ENCODE results near the gene ZC3HAV1L. TPM values are rescaled to one million over a fixed set of nuclear protein-coding genes. Genes with fewer than 3 reads are reported as not detected.
"Not testable (repeated sequence)": the region's sequence is repeated elsewhere in the genome, so short reads cannot be mapped to it uniquely, and the experiment has no call there.

Gene ZC3HAV1L
- total RNA-seq = 16.7 TPM

GRCh38 chr7:139035586-139036353 is at the start of gene ZC3HAV1L:
Gene ZC3HAV1L (minus strand): TSS chr7:139036042. CDS start chr7:139036017, 25 bp downstream.
- H3K4me1 ChIP-seq (ENCODE audit: control insufficient read depth in 3 of 3, insufficient read depth in 3 of 3, low read length in 3 of 3) = peaks cover 0 to 4% (median 2%) of the 10 kb centered on the region in 3 donors
- peak within 1 kb of the TSS; percentile 38 to 76 (median 43) for H3K9ac ChIP-seq (ENCODE audit: low read depth in 1 of 3, low read length in 3 of 3)
- H3K27me3 ChIP-seq (ENCODE audit: control insufficient read depth in 3 of 3, insufficient read depth in 3 of 3, low read length in 3 of 3) = peaks cover 0 to 7% (median 0%) of the 10 kb centered on the region in 3 donors
- H3K4me3 ChIP-seq (ENCODE audit: low read length in 3 of 3) = peak within 1 kb of the TSS; percentile 63 to 81 (median 73)
- H3K27ac ChIP-seq (ENCODE audit: low read depth, low read length) = no peak within 1 kb of the TSS
- H3K36me3 ChIP-seq (ENCODE audit: control insufficient read depth in 3 of 3, insufficient read depth in 3 of 3, low read length in 3 of 3) = peaks cover 0 to 2% (median 0%) of the 10 kb centered on the region in 3 donors
- H3K9me3 ChIP-seq (ENCODE audit: control insufficient read depth in 3 of 3, low read length in 3 of 3) = no peaks in the 10 kb centered on the region

GRCh38 chr7:139084709-139085108 is 48.9 kb upstream of the ZC3HAV1L start:
- no peak overlapping the region for H3K4me3 ChIP-seq (ENCODE audit: low read length in 3 of 3)
- H3K36me3 ChIP-seq (ENCODE audit: control insufficient read depth in 3 of 3, insufficient read depth in 3 of 3, low read length in 3 of 3) = peaks cover 15 to 39% (median 32%) of the 10 kb centered on the region in 3 donors
- no peak overlapping the region for H3K9ac ChIP-seq (ENCODE audit: low read depth in 1 of 3, low read length in 3 of 3)
- H3K27me3 ChIP-seq (ENCODE audit: control insufficient read depth in 3 of 3, insufficient read depth in 3 of 3, low read length in 3 of 3) = no peaks in the 10 kb centered on the region
- no peak overlapping the region for H3K27ac ChIP-seq (ENCODE audit: low read depth, low read length)
- no peaks in the 10 kb centered on the region for H3K9me3 ChIP-seq (ENCODE audit: control insufficient read depth in 3 of 3, low read length in 3 of 3)
- H3K4me1 ChIP-seq (ENCODE audit: control insufficient read depth in 3 of 3, insufficient read depth in 3 of 3, low read length in 3 of 3) = peaks cover 0 to 4% (median 0%) of the 10 kb centered on the region in 3 donors

GRCh38 chr7:139081584-139081983 is 45.7 kb upstream of the ZC3HAV1L start:
- Histone ChIP-seq H3K36me3 (ENCODE audit: control insufficient read depth in 3 of 3, insufficient read depth in 3 of 3, low read length in 3 of 3) (peaks cover 21 to 43% (median 35%) of the 10 kb centered on the region in 3 donors), H3K27ac (ENCODE audit: low read depth, low read length) (no peak overlapping the region)

GRCh38 chr7:139080905-139081304 is 45.1 kb upstream of the ZC3HAV1L start:
- Histone ChIP-seq H3K4me1 (ENCODE audit: control insufficient read depth in 3 of 3, insufficient read depth in 3 of 3, low read length in 3 of 3) (peaks cover 0 to 4% (median 0%) of the 10 kb centered on the region in 3 donors), H3K36me3 (ENCODE audit: control insufficient read depth in 3 of 3, insufficient read depth in 3 of 3, low read length in 3 of 3) (peaks cover 24 to 46% (median 38%) of the 10 kb centered on the region in 3 donors), H3K27ac (ENCODE audit: low read depth, low read length) (no peak overlapping the region), H3K9me3 (ENCODE audit: control insufficient read depth in 3 of 3, low read length in 3 of 3) (no peaks in the 10 kb centered on the region), H3K27me3 (ENCODE audit: control insufficient read depth in 3 of 3, insufficient read depth in 3 of 3, low read length in 3 of 3) (no peaks in the 10 kb centered on the region), H3K4me3 (ENCODE audit: low read length in 3 of 3) (no peak overlapping the region), H3K9ac (ENCODE audit: low read depth in 1 of 3, low read length in 3 of 3) (no peak overlapping the region)

More at GRCh38 chr7:139081584-139081983, 45.7 kb upstream of the ZC3HAV1L start:
- no peak overlapping the region for H3K9ac ChIP-seq (ENCODE audit: low read depth in 1 of 3, low read length in 3 of 3)
- H3K27me3 ChIP-seq (ENCODE audit: control insufficient read depth in 3 of 3, insufficient read depth in 3 of 3, low read length in 3 of 3) = no peaks in the 10 kb centered on the region
- H3K9me3 ChIP-seq (ENCODE audit: control insufficient read depth in 3 of 3, low read length in 3 of 3) = no peaks in the 10 kb centered on the region
- H3K4me3 ChIP-seq (ENCODE audit: low read length in 3 of 3) = no peak overlapping the region
- H3K4me1 ChIP-seq (ENCODE audit: control insufficient read depth in 3 of 3, insufficient read depth in 3 of 3, low read length in 3 of 3) = peaks cover 0 to 4% (median 0%) of the 10 kb centered on the region in 3 donors

GRCh38 chr7:139079861-139080260 is 44.0 kb upstream of the ZC3HAV1L start:
- peaks cover 24 to 48% (median 39%) of the 10 kb centered on the region in 3 donors for H3K36me3 ChIP-seq (ENCODE audit: control insufficient read depth in 3 of 3, insufficient read depth in 3 of 3, low read length in 3 of 3)

GRCh38 chr7:139078911-139079310 is 43.1 kb upstream of the ZC3HAV1L start:
- H3K36me3 ChIP-seq (ENCODE audit: control insufficient read depth in 3 of 3, insufficient read depth in 3 of 3, low read length in 3 of 3) = peaks cover 24 to 45% (median 39%) of the 10 kb centered on the region in 3 donors

More at GRCh38 chr7:139079861-139080260, 44.0 kb upstream of the ZC3HAV1L start:
- Histone ChIP-seq H3K4me3 (ENCODE audit: low read length in 3 of 3) (no peak overlapping the region), H3K27ac (ENCODE audit: low read depth, low read length) (no peak overlapping the region), H3K9ac (ENCODE audit: low read depth in 1 of 3, low read length in 3 of 3) (no peak overlapping the region), H3K27me3 (ENCODE audit: control insufficient read depth in 3 of 3, insufficient read depth in 3 of 3, low read length in 3 of 3) (no peaks in the 10 kb centered on the region), H3K9me3 (ENCODE audit: control insufficient read depth in 3 of 3, low read length in 3 of 3) (no peaks in the 10 kb centered on the region), H3K4me1 (ENCODE audit: control insufficient read depth in 3 of 3, insufficient read depth in 3 of 3, low read length in 3 of 3) (peaks cover 0 to 5% (median 0%) of the 10 kb centered on the region in 3 donors)

GRCh38 chr7:139078399-139078798 is 42.6 kb upstream of the ZC3HAV1L start:
- peaks cover 20 to 45% (median 39%) of the 10 kb centered on the region in 3 donors for H3K36me3 ChIP-seq (ENCODE audit: control insufficient read depth in 3 of 3, insufficient read depth in 3 of 3, low read length in 3 of 3)
- peaks cover 0 to 6% (median 0%) of the 10 kb centered on the region in 3 donors for H3K4me1 ChIP-seq (ENCODE audit: control insufficient read depth in 3 of 3, insufficient read depth in 3 of 3, low read length in 3 of 3)
- H3K9me3 ChIP-seq (ENCODE audit: control insufficient read depth in 3 of 3, low read length in 3 of 3) = no peaks in the 10 kb centered on the region
- H3K27ac ChIP-seq (ENCODE audit: low read depth, low read length) = no peak overlapping the region
- H3K4me3 ChIP-seq (ENCODE audit: low read length in 3 of 3) = no peak overlapping the region
- no peak overlapping the region for H3K9ac ChIP-seq (ENCODE audit: low read depth in 1 of 3, low read length in 3 of 3)
- no peaks in the 10 kb centered on the region for H3K27me3 ChIP-seq (ENCODE audit: control insufficient read depth in 3 of 3, insufficient read depth in 3 of 3, low read length in 3 of 3)

More at GRCh38 chr7:139078911-139079310, 43.1 kb upstream of the ZC3HAV1L start:
- Histone ChIP-seq H3K4me3 (ENCODE audit: low read length in 3 of 3) (no peak overlapping the region), H3K9me3 (ENCODE audit: control insufficient read depth in 3 of 3, low read length in 3 of 3) (no peaks in the 10 kb centered on the region), H3K27me3 (ENCODE audit: control insufficient read depth in 3 of 3, insufficient read depth in 3 of 3, low read length in 3 of 3) (no peaks in the 10 kb centered on the region), H3K4me1 (ENCODE audit: control insufficient read depth in 3 of 3, insufficient read depth in 3 of 3, low read length in 3 of 3) (peaks cover 0 to 6% (median 0%) of the 10 kb centered on the region in 3 donors), H3K27ac (ENCODE audit: low read depth, low read length) (no peak overlapping the region), H3K9ac (ENCODE audit: low read depth in 1 of 3, low read length in 3 of 3) (no peak overlapping the region)

GRCh38 chr7:139077706-139078105 is 41.9 kb upstream of the ZC3HAV1L start:
- not testable (repeated sequence) for H3K4me1 ChIP-seq (ENCODE audit: control insufficient read depth in 3 of 3, insufficient read depth in 3 of 3, low read length in 3 of 3); H3K9ac ChIP-seq (ENCODE audit: low read depth in 1 of 3, low read length in 3 of 3); H3K27ac ChIP-seq (ENCODE audit: low read depth, low read length); H3K4me3 ChIP-seq (ENCODE audit: low read length in 3 of 3); H3K9me3 ChIP-seq (ENCODE audit: control insufficient read depth in 3 of 3, low read length in 3 of 3); H3K27me3 ChIP-seq (ENCODE audit: control insufficient read depth in 3 of 3, insufficient read depth in 3 of 3, low read length in 3 of 3)
- H3K36me3 ChIP-seq (ENCODE audit: control insufficient read depth in 3 of 3, insufficient read depth in 3 of 3, low read length in 3 of 3) = peaks cover 17 to 47% (median 38%) of the 10 kb centered on the region in 3 donors

GRCh38 chr7:139075871-139076686 is 40.2 kb upstream of the ZC3HAV1L start:
- Histone ChIP-seq H3K27me3 (ENCODE audit: control insufficient read depth in 3 of 3, insufficient read depth in 3 of 3, low read length in 3 of 3) (no peaks in the 10 kb centered on the region), H3K36me3 (ENCODE audit: control insufficient read depth in 3 of 3, insufficient read depth in 3 of 3, low read length in 3 of 3) (peaks cover 21 to 53% (median 42%) of the 10 kb centered on the region in 3 donors), H3K4me3 (ENCODE audit: low read length in 3 of 3) (no peak overlapping the region), H3K9ac (ENCODE audit: low read depth in 1 of 3, low read length in 3 of 3) (no peak overlapping the region), H3K9me3 (ENCODE audit: control insufficient read depth in 3 of 3, low read length in 3 of 3) (no peaks in the 10 kb centered on the region), H3K4me1 (ENCODE audit: control insufficient read depth in 3 of 3, insufficient read depth in 3 of 3, low read length in 3 of 3) (peaks cover 0 to 6% (median 0%) of the 10 kb centered on the region in 3 donors), H3K27ac (ENCODE audit: low read depth, low read length) (no peak overlapping the region)

All from skeletal muscle tissue (tissue), 4 donors.